Measurements from ENCODE around the gene EPC2.

Gene EPC2

GRCh38 chr2:148696985-148697384 lies 52.4 kb downstream of the EPC2 start:
- CTCF ChIA-PET = no interaction called here
- DNase-seq (ENCODE audit: extremely low spot score) = no peak
- TF ChIP-seq TARDBP (IDR thresholded peaks at IDR 0.05) = no peak
- no peak for TF ChIP-seq SP1 (IDR thresholded peaks at IDR 0.05)
- no peak for TF ChIP-seq SUZ12 (IDR thresholded peaks at IDR 0.05)
- TF ChIP-seq ARNT (IDR thresholded peaks at IDR 0.05) = no peak
- TF ChIP-seq ELF4 (IDR thresholded peaks at IDR 0.05) = no peak
- TF ChIP-seq FOXM1 (IDR thresholded peaks at IDR 0.05; ENCODE audit: borderline replicate concordance) = no peak
- no peak for TF ChIP-seq PKNOX1 (IDR thresholded peaks at IDR 0.05)
- no peak for TF ChIP-seq BHLHE40 (IDR thresholded peaks at IDR 0.05; ENCODE audit: borderline replicate concordance)
- no peak for TF ChIP-seq ZNF384 (IDR thresholded peaks at IDR 0.05)
- no peak for TF ChIP-seq FOXK2 (IDR thresholded peaks at IDR 0.05)
- no peak for TF ChIP-seq L3MBTL2 (conservative IDR thresholded peaks at IDR 0.05)
- no peak for TF ChIP-seq LEF1 (IDR thresholded peaks at IDR 0.05; ENCODE audit: borderline replicate concordance)
- TF ChIP-seq HDGF (IDR thresholded peaks at IDR 0.05; ENCODE audit: borderline replicate concordance) = no peak
- no peak for TF ChIP-seq FOXA1 (IDR thresholded peaks at IDR 0.05)
- TF ChIP-seq CTBP1 (IDR thresholded peaks at IDR 0.05; ENCODE audit: borderline replicate concordance) = no peak
- TF ChIP-seq NFRKB (IDR thresholded peaks at IDR 0.05) = no peak
- POLR2A ChIA-PET = no interaction called here

- CTCF ChIA-PET = no interaction called here
- POLR2A ChIA-PET = no interaction called here
- DNase-seq (ENCODE audit: extremely low spot score) = no peak
- TF ChIP-seq SP1 (IDR thresholded peaks at IDR 0.05) = no peak
- no peak for TF ChIP-seq FOXA1 (IDR thresholded peaks at IDR 0.05)
- no peak for TF ChIP-seq ARNT (IDR thresholded peaks at IDR 0.05)
- no peak for TF ChIP-seq SUZ12 (IDR thresholded peaks at IDR 0.05)
- TF ChIP-seq NFRKB (IDR thresholded peaks at IDR 0.05) = no peak
- TF ChIP-seq BHLHE40 (IDR thresholded peaks at IDR 0.05; ENCODE audit: borderline replicate concordance) = no peak
- no peak for TF ChIP-seq LEF1 (IDR thresholded peaks at IDR 0.05; ENCODE audit: borderline replicate concordance)
- no peak for TF ChIP-seq ZNF384 (IDR thresholded peaks at IDR 0.05)
- no peak for TF ChIP-seq FOXM1 (IDR thresholded peaks at IDR 0.05; ENCODE audit: borderline replicate concordance)
- TF ChIP-seq L3MBTL2 (conservative IDR thresholded peaks at IDR 0.05) = no peak
- TF ChIP-seq PKNOX1 (IDR thresholded peaks at IDR 0.05) = no peak
Measured at GRCh38 chr2:148699830-148700229, 55.3 kb downstream of the EPC2 start.

- TF ChIP-seq LEF1 (IDR thresholded peaks at IDR 0.05; ENCODE audit: borderline replicate concordance) = no peak
- no peak for TF ChIP-seq ZNF384 (IDR thresholded peaks at IDR 0.05)
- no peak for TF ChIP-seq NFRKB (IDR thresholded peaks at IDR 0.05)
- TF ChIP-seq BHLHE40 (IDR thresholded peaks at IDR 0.05; ENCODE audit: borderline replicate concordance) = no peak
- no peak for TF ChIP-seq ELF4 (IDR thresholded peaks at IDR 0.05)
- no peak for TF ChIP-seq HDGF (IDR thresholded peaks at IDR 0.05; ENCODE audit: borderline replicate concordance)
- TF ChIP-seq FOXA1 (IDR thresholded peaks at IDR 0.05) = no peak
- TF ChIP-seq TARDBP (IDR thresholded peaks at IDR 0.05) = no peak
- no peak for TF ChIP-seq PKNOX1 (IDR thresholded peaks at IDR 0.05)
- no peak for TF ChIP-seq SP1 (IDR thresholded peaks at IDR 0.05)
- no peak for TF ChIP-seq SUZ12 (IDR thresholded peaks at IDR 0.05)
- no peak for TF ChIP-seq FOXK2 (IDR thresholded peaks at IDR 0.05)
- TF ChIP-seq FOXM1 (IDR thresholded peaks at IDR 0.05; ENCODE audit: borderline replicate concordance) = no peak
- no peak for TF ChIP-seq CTBP1 (IDR thresholded peaks at IDR 0.05; ENCODE audit: borderline replicate concordance)
- TF ChIP-seq ARNT (IDR thresholded peaks at IDR 0.05) = no peak
- no peak for TF ChIP-seq L3MBTL2 (conservative IDR thresholded peaks at IDR 0.05)
- POLR2A ChIA-PET = no interaction called here
- CTCF ChIA-PET = no interaction called here
- DNase-seq (ENCODE audit: extremely low spot score) = no peak
Measured at GRCh38 chr2:148701039-148701438, 56.5 kb downstream of the EPC2 start.

- DNase-seq (ENCODE audit: extremely low spot score) = no peak
- CTCF ChIA-PET = no interaction called here
- TF ChIP-seq LEF1 (IDR thresholded peaks at IDR 0.05; ENCODE audit: borderline replicate concordance) = no peak
- no peak for TF ChIP-seq HDGF (IDR thresholded peaks at IDR 0.05; ENCODE audit: borderline replicate concordance)
- no peak for TF ChIP-seq PKNOX1 (IDR thresholded peaks at IDR 0.05)
- POLR2A ChIA-PET = no interaction called here
Measured at GRCh38 chr2:148701877-148702276, 57.3 kb downstream of the EPC2 start.

GRCh38 chr2:148702475-148702874 lies 57.9 kb downstream of the EPC2 start:
- DNase-seq (ENCODE audit: extremely low spot score) = no peak
- TF ChIP-seq HDGF (IDR thresholded peaks at IDR 0.05; ENCODE audit: borderline replicate concordance) (no peak), PKNOX1 (IDR thresholded peaks at IDR 0.05) (no peak), CTBP1 (IDR thresholded peaks at IDR 0.05; ENCODE audit: borderline replicate concordance) (no peak), SP1 (IDR thresholded peaks at IDR 0.05) (no peak), TARDBP (IDR thresholded peaks at IDR 0.05) (no peak), ARNT (IDR thresholded peaks at IDR 0.05) (no peak), FOXA1 (IDR thresholded peaks at IDR 0.05) (no peak), L3MBTL2 (conservative IDR thresholded peaks at IDR 0.05) (no peak), NFRKB (IDR thresholded peaks at IDR 0.05) (no peak)
- ChIA-PET POLR2A (no interaction called here), CTCF (no interaction called here)
